ENCODE data around the gene PLK3.
"Not testable (repeated sequence)": the region's sequence is repeated elsewhere in the genome, so short reads cannot be mapped to it uniquely, and the experiment has no call there.

The PLK3 gene

GRCh38 chr1:44808063-44808937 lies 8.1 kb downstream of the PLK3 start, which contains the start of gene BTBD19:
Gene BTBD19 (plus strand): TSS chr1:44808523. CDS start chr1:44808821, 298 bp downstream.
- in situ Hi-C loops (cut with MboI; ENCODE audit: low sequenced_read_pairs) = no loop called here

DNA sequence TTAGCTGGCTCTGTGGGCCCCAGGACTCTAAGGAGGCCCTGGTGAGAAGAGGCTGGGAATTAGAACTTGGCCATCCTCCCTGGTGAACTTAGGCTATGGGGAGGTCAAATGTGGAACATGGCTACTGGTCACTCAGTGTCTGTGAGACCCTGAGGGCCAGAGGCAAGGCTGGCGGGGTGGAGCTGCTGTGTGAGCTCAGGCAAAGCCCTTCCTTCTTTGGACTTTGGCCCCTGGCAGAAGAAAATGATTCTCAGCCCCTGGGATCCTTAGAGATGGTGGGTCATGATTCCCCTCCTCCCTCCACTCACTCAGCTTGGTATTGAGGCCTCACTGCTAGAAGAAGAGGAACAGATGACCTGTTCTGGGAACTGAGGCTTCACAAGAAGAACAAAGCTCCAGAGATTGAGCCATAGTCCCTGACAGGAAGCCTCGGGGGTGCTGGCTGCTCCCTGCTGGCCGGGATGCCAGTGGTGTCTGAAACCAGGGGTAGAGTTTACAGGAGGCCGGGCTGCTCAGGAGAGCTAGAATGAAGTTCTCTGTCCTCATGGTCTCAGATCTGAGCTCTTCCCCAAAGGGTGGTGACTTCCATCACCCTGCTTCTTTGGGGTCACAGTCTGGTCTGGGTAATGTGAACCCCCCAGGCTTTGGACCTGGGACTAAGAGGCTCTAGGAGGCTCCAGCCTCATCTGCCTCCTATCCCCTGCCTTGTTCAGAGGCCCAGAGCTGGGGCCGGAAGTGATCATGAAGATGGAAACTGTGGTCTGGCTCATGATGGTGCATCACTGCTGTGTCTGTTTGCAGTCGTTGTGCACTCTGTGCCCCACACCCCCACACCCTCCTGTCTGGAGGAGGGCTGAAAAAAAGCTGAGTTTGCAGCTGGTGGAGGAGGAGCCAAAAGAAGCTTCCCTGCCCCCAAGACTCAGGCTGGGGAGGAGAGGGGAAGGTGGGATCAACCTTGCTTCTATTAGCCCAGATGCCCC lies 9.1 kb downstream of the PLK3 start:
- in situ Hi-C loops (cut with MboI; ENCODE audit: low sequenced_read_pairs) = no loop called here

GRCh38 chr1:44810101-44810761 lies 10.1 kb downstream of the PLK3 start:
- in situ Hi-C loops (cut with MboI; ENCODE audit: low sequenced_read_pairs) = no loop called here

GRCh38 chr1:44810762-44811105 lies 10.6 kb downstream of the PLK3 start:
- in situ Hi-C loops (cut with MboI; ENCODE audit: low sequenced_read_pairs) = not testable (repeated sequence)

DNA sequence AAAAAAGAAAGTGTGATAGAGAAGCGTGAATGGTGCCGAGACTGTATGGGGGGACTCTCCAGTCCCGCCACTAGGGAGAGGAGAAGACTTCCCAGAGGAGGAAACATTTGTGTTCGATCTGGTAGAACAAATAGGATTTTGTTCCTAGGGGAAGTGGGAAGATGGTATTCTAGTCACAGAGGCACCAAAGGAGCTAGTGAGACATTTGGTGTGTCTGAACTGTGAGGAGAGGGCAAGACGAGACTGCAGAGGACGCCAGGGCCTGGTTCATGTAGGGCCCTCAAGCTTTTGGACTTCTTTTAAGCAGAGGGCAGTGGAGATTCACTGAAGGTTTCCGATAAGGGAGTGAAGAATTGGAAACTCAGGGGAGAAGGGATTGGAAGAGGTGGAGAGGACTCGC lies 11.1 kb downstream of the PLK3 start:
- in situ Hi-C loops (cut with MboI; ENCODE audit: low sequenced_read_pairs) = no loop called here

- in situ Hi-C loops (cut with MboI; ENCODE audit: low sequenced_read_pairs) = no loop called here
Observed at GRCh38 chr1:44812822-44813543, 12.8 kb downstream of the PLK3 start.

GRCh38 chr1:44815926-44816325 lies 15.7 kb downstream of the PLK3 start:
- in situ Hi-C loops (cut with MboI; ENCODE audit: low sequenced_read_pairs) = not testable (repeated sequence)

DNA sequence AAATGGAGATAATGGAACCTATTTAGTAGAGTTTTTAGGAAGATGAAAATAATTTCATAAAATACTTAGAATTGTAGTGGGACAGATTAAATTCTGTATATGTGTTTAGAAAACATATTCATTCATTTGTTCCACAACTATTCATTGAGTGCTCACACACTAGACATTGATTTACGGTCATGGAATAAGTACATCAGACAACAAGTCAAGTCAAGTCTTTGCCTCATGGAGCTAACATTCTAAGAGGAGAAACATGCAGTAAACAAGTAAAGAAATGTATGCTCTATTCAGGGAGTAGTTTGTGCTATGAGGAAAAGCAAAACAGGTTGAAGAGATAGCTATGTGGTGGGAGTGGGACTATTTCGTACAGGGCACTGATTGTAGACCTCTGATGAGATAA lies 17.1 kb downstream of the PLK3 start:
- in situ Hi-C loops (cut with MboI; ENCODE audit: low sequenced_read_pairs) = no loop called here

DNA sequence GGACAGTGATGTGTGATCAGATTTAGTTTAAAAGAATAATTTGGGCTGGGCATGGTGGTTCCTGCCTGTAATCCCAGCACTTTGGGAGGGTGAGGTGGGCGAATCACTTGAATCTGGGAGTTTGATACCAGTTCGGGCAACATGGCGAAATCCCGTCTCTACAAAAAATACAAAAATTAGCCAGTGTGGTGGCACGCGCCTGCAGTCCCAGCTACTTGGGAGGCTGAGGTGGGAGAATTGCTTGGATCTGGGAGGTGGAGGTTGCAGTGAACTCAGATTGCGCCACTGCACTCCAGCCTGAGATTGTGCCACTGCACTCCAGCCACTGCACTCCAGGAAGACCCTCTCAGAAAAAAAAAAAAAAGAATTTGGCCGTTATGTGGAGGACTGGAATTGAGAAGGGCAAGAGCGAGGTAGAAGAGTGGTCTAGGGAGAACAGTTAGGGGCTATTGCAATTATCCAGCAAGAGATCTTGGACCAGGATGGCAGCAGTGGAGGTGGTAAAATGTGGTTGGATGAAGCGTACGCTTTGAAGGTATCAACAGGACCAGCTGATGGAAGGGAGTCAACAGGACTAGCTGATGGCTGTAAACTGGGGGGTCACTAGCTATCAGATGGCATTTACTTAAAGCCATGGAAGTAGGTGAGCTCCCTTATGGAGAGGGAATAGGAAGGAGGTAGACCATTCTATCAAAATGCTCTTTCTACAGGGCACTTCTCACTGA lies 17.8 kb downstream of the PLK3 start:
- in situ Hi-C loops (cut with MboI; ENCODE audit: low sequenced_read_pairs) = no loop called here

GRCh38 chr1:44819196-44819607 lies 19.0 kb downstream of the PLK3 start:
- in situ Hi-C loops (cut with MboI; ENCODE audit: low sequenced_read_pairs) = no loop called here

DNA sequence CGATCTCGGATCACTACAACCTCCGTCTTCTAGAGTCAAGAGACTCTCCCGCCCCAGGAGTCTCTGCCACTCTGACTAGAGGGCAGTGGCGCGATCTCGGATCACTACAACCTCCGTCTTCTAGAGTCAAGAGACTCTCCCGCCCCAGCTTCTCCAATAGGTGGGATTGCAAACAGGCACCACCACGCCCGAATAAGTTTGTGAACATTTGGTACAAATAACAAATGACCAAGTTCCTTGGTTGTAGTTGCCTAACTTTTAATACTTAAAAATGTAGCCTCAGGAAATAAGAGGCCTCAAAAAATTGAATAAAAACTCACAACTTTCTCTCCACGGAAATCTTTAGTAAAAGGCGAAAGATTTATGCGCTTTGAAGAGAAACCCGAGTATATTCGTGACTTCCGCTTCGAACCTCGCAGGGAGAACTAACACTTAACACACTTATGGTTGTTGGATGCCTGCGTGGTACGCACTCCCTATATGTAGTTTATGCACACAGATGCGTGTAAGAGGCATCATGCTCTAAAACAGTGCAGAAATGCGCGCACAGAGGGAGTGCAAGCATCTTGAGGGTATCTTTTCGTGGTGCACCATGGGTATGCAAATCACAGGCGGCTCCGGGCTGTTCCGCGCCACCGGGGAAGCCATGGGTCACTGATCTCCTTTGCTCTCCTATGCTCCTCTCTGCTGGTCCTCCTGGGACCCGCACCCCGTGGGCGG lies 19.6 kb downstream of the PLK3 start:
- in situ Hi-C loops (cut with MboI; ENCODE audit: low sequenced_read_pairs) = no loop called here

- in situ Hi-C loops (cut with MboI; ENCODE audit: low sequenced_read_pairs) = no loop called here
Observed at GRCh38 chr1:44820328-44821239, 20.4 kb downstream of the PLK3 start.

- in situ Hi-C loops (cut with MboI; ENCODE audit: low sequenced_read_pairs) = no loop called here
Observed at GRCh38 chr1:44821240-44821715, 21.1 kb downstream of the PLK3 start.

- in situ Hi-C loops (cut with MboI; ENCODE audit: low sequenced_read_pairs) = no loop called here
Observed at GRCh38 chr1:44822131-44822701, 22.0 kb downstream of the PLK3 start.

DNA sequence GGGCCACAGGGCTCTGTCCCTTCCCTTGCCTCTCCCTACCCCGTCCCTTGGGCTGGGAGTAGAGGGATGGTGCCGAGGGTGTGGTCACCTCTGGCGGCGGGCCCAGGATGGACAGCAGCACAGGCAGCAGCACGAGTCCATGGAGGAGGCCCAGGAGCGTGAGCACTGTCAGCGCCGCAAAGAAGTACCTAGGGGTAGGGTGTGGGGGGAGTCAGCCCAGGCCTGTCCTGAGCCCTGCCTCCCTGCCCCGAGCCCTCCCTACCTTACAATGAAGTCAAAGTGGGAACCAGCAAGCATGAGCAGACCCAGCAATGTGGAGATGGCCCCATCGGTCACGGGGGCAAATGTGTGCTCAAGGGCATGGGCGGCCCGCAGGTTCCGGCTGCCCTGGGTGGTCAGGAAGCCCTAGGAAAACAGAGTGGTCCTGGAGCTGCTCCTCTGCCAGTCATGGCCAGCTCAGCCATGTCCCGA lies 22.8 kb downstream of the PLK3 start:
- in situ Hi-C loops (cut with MboI; ENCODE audit: low sequenced_read_pairs) = no loop called here

DNA sequence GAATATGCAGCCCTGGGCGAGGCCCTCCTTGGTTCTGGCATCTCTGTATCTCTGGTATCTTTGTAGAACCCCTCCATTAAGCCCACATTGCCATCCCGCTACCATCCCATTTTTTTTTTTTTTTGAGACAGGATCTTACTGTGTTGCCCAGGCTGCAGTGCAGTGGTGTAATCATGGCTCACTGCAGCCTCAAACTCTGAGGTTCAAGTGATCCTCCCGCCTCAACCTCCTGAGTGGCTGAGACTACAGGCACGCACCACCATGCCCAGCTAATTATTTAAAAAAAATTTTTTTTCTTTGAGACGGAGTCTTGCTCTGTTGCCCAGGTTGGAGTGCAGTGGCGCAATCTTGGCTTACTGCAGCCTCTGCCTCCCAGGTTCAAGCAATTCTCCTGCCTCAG lies 24.2 kb downstream of the PLK3 start:
- in situ Hi-C loops (cut with MboI; ENCODE audit: low sequenced_read_pairs) = not testable (repeated sequence)

GRCh38 chr1:44826375-44827196 lies 26.4 kb downstream of the PLK3 start:
- in situ Hi-C loops (cut with MboI; ENCODE audit: low sequenced_read_pairs) = no loop called here
